Esophagus muscularis mucosa (tissue), 3 donors: ENCODE data around the gene RUSC1.
"Not testable (repeated sequence)": the region's sequence is repeated elsewhere in the genome, so short reads cannot be mapped to it uniquely, and the experiment has no call there.

Experiments used
- CTCF ChIP-seq, 3 experiments: fragments of 200-600 bp in 2 of 3; fragments of 450-650 bp in 1 of 3; sonication (generic) in 2 of 3; IDR thresholded peaks; one replicate each; pipeline ENCODE4 v1.5.1; 2017 to 2019; ENCODE audit warnings: antibody characterized with exemption in 3 of 3, mild to moderate bottlenecking in 2 of 3, moderate library complexity in 1 of 3
- POLR2AphosphoS5 ChIP-seq, 2 donors: sonication (generic); formaldehyde crosslinking; IDR thresholded peaks; one replicate each; pipeline ENCODE4 v1.6.1; 2017; ENCODE audit warnings: antibody characterized with exemption in 2 of 2

GRCh38 chr1:155328856-155329255, 8.2 kb downstream of the RUSC1 start:
- TF ChIP-seq CTCF, POLR2AphosphoS5 (IDR thresholded peaks at IDR 0.05): not testable (repeated sequence)
